Dendritic cell treated with granulocyte-macrophage colony-stimulating factor and Interleukin-4, amounts not matched to agents 40 ng/mL and 50 ng/mL, for 4 days (primary cell): Measurements from ENCODE around the gene COX6A2.

ENCODE experiments used
- H3K27ac Mint-ChIP-seq: one replicate; pipeline ENCODE4 v1.8.0; 2022; ENCODE audit warnings: mild to moderate bottlenecking, mixed read lengths
- H3K27me3 Mint-ChIP-seq: one replicate; pipeline ENCODE4 v1.8.0; 2022; ENCODE audit warnings: mild to moderate bottlenecking, mixed read lengths
- H3K36me3 Mint-ChIP-seq: one replicate; pipeline ENCODE4 v1.8.0; 2022; ENCODE audit warnings: low read depth, mixed read lengths
- H3K4me1 Mint-ChIP-seq: one replicate; pipeline ENCODE4 v1.8.0; 2022; ENCODE audit warnings: low read depth, mixed read lengths
- H3K4me3 Mint-ChIP-seq: one replicate; pipeline ENCODE4 v1.8.0; 2022; ENCODE audit warnings: mild to moderate bottlenecking, moderate library complexity, mixed read lengths
- H3K9me3 Mint-ChIP-seq: one replicate; pipeline ENCODE4 v1.8.0; 2022; ENCODE audit warnings: mixed read lengths
- intact Hi-C: fragments of 100-400 bp; cut with micrococcal nuclease; formaldehyde crosslinking; loops from one replicate; pipeline ENCODE4 v1.15.0; 2022

The COX6A2 gene

GRCh38 chr16:31397701-31398100 is 30.5 kb downstream of the COX6A2 start:
- Mint-ChIP-seq H3K27ac (peak overlapping the region; percentile 66), H3K4me1 (peaks cover 60% of the 10 kb centered on the region), H3K27me3 (no peaks in the 10 kb centered on the region), H3K36me3 (no peaks in the 10 kb centered on the region), H3K4me3 (no peak overlapping the region), H3K9me3 (peaks cover 9% of the 10 kb centered on the region)
- intact Hi-C loops: no loop called here

GRCh38 chr16:31397096-31397660 is 31.0 kb downstream of the COX6A2 start:
- H3K27ac Mint-ChIP-seq: peak overlapping the region; percentile 66
- no peak overlapping the region for H3K4me3 Mint-ChIP-seq
- H3K27me3 Mint-ChIP-seq: no peaks in the 10 kb centered on the region
- peaks cover 61% of the 10 kb centered on the region for H3K4me1 Mint-ChIP-seq
- peaks cover 9% of the 10 kb centered on the region for H3K9me3 Mint-ChIP-seq
- H3K36me3 Mint-ChIP-seq: no peaks in the 10 kb centered on the region
- intact Hi-C loops: no loop called here

GRCh38 chr16:31395647-31396046 is 32.5 kb downstream of the COX6A2 start:
- no peaks in the 10 kb centered on the region for H3K27me3 Mint-ChIP-seq
- peaks cover 9% of the 10 kb centered on the region for H3K9me3 Mint-ChIP-seq
- no peaks in the 10 kb centered on the region for H3K36me3 Mint-ChIP-seq
- H3K4me3 Mint-ChIP-seq: peak overlapping the region; percentile 55
- peak overlapping the region; percentile 85 for H3K27ac Mint-ChIP-seq
- intact Hi-C loops: no loop called here
- peaks cover 62% of the 10 kb centered on the region for H3K4me1 Mint-ChIP-seq

GRCh38 chr16:31393056-31393455 is 35.1 kb downstream of the COX6A2 start, which contains the start of gene ITGAD:
Gene ITGAD, plus strand, starts transcription at chr16:31393335. Its CDS starts 26 bp downstream, at chr16:31393361.
- no peaks in the 10 kb centered on the region for H3K9me3 Mint-ChIP-seq
- peak within 1 kb of the TSS; percentile 25 for H3K27ac Mint-ChIP-seq
- H3K4me3 Mint-ChIP-seq: no peak within 1 kb of the TSS
- no peaks in the 10 kb centered on the region for H3K27me3 Mint-ChIP-seq
- intact Hi-C loops: no loop called here
- H3K4me1 Mint-ChIP-seq: peaks cover 42% of the 10 kb centered on the region
- no peaks in the 10 kb centered on the region for H3K36me3 Mint-ChIP-seq

- peaks cover 44% of the 10 kb centered on the region for H3K4me1 Mint-ChIP-seq
- no peaks in the 10 kb centered on the region for H3K9me3 Mint-ChIP-seq
- H3K4me3 Mint-ChIP-seq: no peak overlapping the region
- no peak overlapping the region for H3K27ac Mint-ChIP-seq
- intact Hi-C loops: no loop called here
- H3K36me3 Mint-ChIP-seq: no peaks in the 10 kb centered on the region
- no peaks in the 10 kb centered on the region for H3K27me3 Mint-ChIP-seq
Observed at GRCh38 chr16:31390504-31391041, 37.6 kb downstream of the COX6A2 start.

- no peaks in the 10 kb centered on the region for H3K9me3 Mint-ChIP-seq
- no peaks in the 10 kb centered on the region for H3K27me3 Mint-ChIP-seq
- peaks cover 42% of the 10 kb centered on the region for H3K4me1 Mint-ChIP-seq
- intact Hi-C loops: loop anchor here (10.0 kb wide), 1 partner anchor 476 kb away; no protein-coding TSS in a partner anchor
- no peak overlapping the region for H3K4me3 Mint-ChIP-seq
- H3K36me3 Mint-ChIP-seq: peaks cover 6% of the 10 kb centered on the region
- H3K27ac Mint-ChIP-seq: no peak overlapping the region
Observed at GRCh38 chr16:31388535-31388934, 39.6 kb downstream of the COX6A2 start.

- H3K36me3 Mint-ChIP-seq: peaks cover 28% of the 10 kb centered on the region
- intact Hi-C loops: loop anchor here (10.0 kb wide), 1 partner anchor 478 kb away; no protein-coding TSS in a partner anchor
- peak overlapping the region; percentile 62 for H3K27ac Mint-ChIP-seq
- peaks cover 46% of the 10 kb centered on the region for H3K4me1 Mint-ChIP-seq
- no peak overlapping the region for H3K4me3 Mint-ChIP-seq
- H3K27me3 Mint-ChIP-seq: no peaks in the 10 kb centered on the region
- no peaks in the 10 kb centered on the region for H3K9me3 Mint-ChIP-seq
Observed at GRCh38 chr16:31386157-31386984, 41.8 kb downstream of the COX6A2 start.

- Mint-ChIP-seq H3K4me1 (peaks cover 48% of the 10 kb centered on the region), H3K4me3 (no peak overlapping the region), H3K27ac (peak overlapping the region; percentile 62), H3K36me3 (peaks cover 35% of the 10 kb centered on the region), H3K27me3 (no peaks in the 10 kb centered on the region), H3K9me3 (no peaks in the 10 kb centered on the region)
- intact Hi-C loops: loop anchor here (10.0 kb wide), 1 partner anchor 479 kb away; no protein-coding TSS in a partner anchor
Observed at GRCh38 chr16:31385680-31386079, 42.5 kb downstream of the COX6A2 start.

- Mint-ChIP-seq H3K9me3 (no peaks in the 10 kb centered on the region), H3K36me3 (peaks cover 65% of the 10 kb centered on the region), H3K27me3 (no peaks in the 10 kb centered on the region), H3K27ac (peak overlapping the region; percentile 58), H3K4me3 (no peak overlapping the region), H3K4me1 (peaks cover 50% of the 10 kb centered on the region)
- intact Hi-C loops: loop anchor here (10.0 kb wide), 1 partner anchor 482 kb away; no protein-coding TSS in a partner anchor
Observed at GRCh38 chr16:31382485-31383161, 45.5 kb downstream of the COX6A2 start.

GRCh38 chr16:31380201-31380600 is 48.0 kb downstream of the COX6A2 start:
- peak overlapping the region; percentile 21 for H3K27ac Mint-ChIP-seq
- intact Hi-C loops: loop anchor here (10.0 kb wide), 1 partner anchor 485 kb away; no protein-coding TSS in a partner anchor
- no peak overlapping the region for H3K4me3 Mint-ChIP-seq
- no peaks in the 10 kb centered on the region for H3K27me3 Mint-ChIP-seq
- peaks cover 34% of the 10 kb centered on the region for H3K4me1 Mint-ChIP-seq
- H3K9me3 Mint-ChIP-seq: no peaks in the 10 kb centered on the region
- H3K36me3 Mint-ChIP-seq: peaks cover 90% of the 10 kb centered on the region
